Testis (tissue), 2 donors: Measurements from ENCODE around the gene SYNPR.

ENCODE experiments used
- CTCF ChIP-seq, 3 experiments: fragments of 450-650 bp in 2 of 3; fragments of 200-600 bp in 1 of 3; sonication (generic) in 1 of 3; IDR thresholded peaks; one replicate each; pipeline ENCODE4 v1.5.1; 2016 to 2019; ENCODE audit warnings: antibody characterized with exemption in 3 of 3, mild to moderate bottlenecking in 2 of 3, moderate library complexity in 1 of 3
- POLR2A ChIP-seq: fragments of 450-650 bp; IDR thresholded peaks from one replicate; pipeline ENCODE4 v1.6.1; 2017; ENCODE audit warnings: antibody characterized with exemption, mild to moderate bottlenecking, moderate library complexity

GRCh38 chr3:63557912-63558311 is 279.8 kb downstream of the SYNPR start:
- TF ChIP-seq POLR2A = no peak
- no peak for TF ChIP-seq CTCF (IDR thresholded peaks at IDR 0.05)
